Endothelial cell of umbilical vein (primary cell): ENCODE results near the gene ESRRA.
"Not testable (repeated sequence)": the region's sequence is repeated elsewhere in the genome, so short reads cannot be mapped to it uniquely, and the experiment has no call there.

ENCODE experiments used
- EZH2 ChIP-seq: IDR thresholded peaks from 2 replicates; pipeline ENCODE4 v1.6.1; 2012; ENCODE audit warnings: borderline replicate concordance, low read depth, mild to moderate bottlenecking, moderate library complexity, low read length, inconsistent platforms; ENCODE audit not compliant: severe bottlenecking
- POLR2A ChIP-seq: IDR thresholded peaks from 2 replicates; pipeline ENCODE4 v1.6.1; 2012; ENCODE audit warnings: low read depth, mild to moderate bottlenecking, control low read depth, low read length
- POLR2AphosphoS5 ChIP-seq: IDR thresholded peaks from 2 replicates; pipeline ENCODE4 v1.6.1; 2012; ENCODE audit warnings: low read depth, mild to moderate bottlenecking, control low read depth, low read length, moderate library complexity; ENCODE audit not compliant: insufficient read depth
- TF ChIP-seq, protein P1 (sequence below), 2 donors: IDR thresholded peaks; 1 replicate in 1 of 2; 2 replicates in 1 of 2; pipeline ENCODE4 v1.5.1; 2011; ENCODE audit warnings: low read length in 2 of 2, mild to moderate bottlenecking in 2 of 2, moderate library complexity in 2 of 2, control low read depth in 1 of 2, inconsistent platforms in 1 of 2, low read depth in 1 of 2; ENCODE audit not compliant: insufficient read depth in 1 of 2; ENCODE audit errors: extremely low read depth in 1 of 2
- TF ChIP-seq, protein P2 (sequence below): IDR thresholded peaks from 2 replicates; pipeline ENCODE4 v1.6.1; 2011; ENCODE audit not compliant: insufficient read depth, insufficient read length

DNA sequence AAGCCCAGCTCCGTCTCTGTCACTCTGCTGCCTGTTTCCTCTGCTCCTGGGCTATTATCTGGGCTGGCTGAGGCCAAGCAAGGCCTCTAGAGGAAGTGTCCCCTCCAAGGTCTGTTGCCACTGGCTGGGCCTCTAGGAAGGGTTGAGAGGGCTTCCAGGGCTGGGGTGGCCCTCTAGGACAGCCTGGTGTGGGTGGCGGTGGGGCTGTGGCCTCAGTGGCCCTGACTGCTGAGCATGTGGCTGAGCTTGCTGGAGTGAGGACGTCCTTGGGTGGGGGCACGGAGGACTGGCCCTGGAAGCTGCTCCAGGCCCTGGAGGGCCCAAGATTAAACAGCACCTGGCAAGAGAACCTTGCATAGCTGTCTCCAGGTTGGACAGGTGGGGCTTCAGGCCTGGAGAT is 18.7 kb downstream of the ESRRA start:
- TF ChIP-seq, protein P1, sequence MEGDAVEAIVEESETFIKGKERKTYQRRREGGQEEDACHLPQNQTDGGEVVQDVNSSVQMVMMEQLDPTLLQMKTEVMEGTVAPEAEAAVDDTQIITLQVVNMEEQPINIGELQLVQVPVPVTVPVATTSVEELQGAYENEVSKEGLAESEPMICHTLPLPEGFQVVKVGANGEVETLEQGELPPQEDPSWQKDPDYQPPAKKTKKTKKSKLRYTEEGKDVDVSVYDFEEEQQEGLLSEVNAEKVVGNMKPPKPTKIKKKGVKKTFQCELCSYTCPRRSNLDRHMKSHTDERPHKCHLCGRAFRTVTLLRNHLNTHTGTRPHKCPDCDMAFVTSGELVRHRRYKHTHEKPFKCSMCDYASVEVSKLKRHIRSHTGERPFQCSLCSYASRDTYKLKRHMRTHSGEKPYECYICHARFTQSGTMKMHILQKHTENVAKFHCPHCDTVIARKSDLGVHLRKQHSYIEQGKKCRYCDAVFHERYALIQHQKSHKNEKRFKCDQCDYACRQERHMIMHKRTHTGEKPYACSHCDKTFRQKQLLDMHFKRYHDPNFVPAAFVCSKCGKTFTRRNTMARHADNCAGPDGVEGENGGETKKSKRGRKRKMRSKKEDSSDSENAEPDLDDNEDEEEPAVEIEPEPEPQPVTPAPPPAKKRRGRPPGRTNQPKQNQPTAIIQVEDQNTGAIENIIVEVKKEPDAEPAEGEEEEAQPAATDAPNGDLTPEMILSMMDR (IDR thresholded peaks at IDR 0.05; ENCODE audit: extremely low read depth in 1 of 2, insufficient read depth in 1 of 2, low read depth in 1 of 2, low read length in 2 of 2) = not testable (repeated sequence)
- TF ChIP-seq, protein P2, sequence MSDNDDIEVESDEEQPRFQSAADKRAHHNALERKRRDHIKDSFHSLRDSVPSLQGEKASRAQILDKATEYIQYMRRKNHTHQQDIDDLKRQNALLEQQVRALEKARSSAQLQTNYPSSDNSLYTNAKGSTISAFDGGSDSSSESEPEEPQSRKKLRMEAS = not testable (repeated sequence)
- not testable (repeated sequence) for TF ChIP-seq POLR2A, POLR2AphosphoS5, EZH2
